Stimulated activated naive CD4-positive, alpha-beta T cell treated with Interleukin-2 at 50 U/mL for 16 hours (primary cell): ENCODE data around the gene SELENOW.
"Not testable (repeated sequence)": the region's sequence is repeated elsewhere in the genome, so short reads cannot be mapped to it uniquely, and the experiment has no call there.

Experiments
- DNase-seq: peaks from one replicate; lab custom pipeline; 2025; lab: John Stamatoyannopoulos, UW

SELENOW gene

DNA sequence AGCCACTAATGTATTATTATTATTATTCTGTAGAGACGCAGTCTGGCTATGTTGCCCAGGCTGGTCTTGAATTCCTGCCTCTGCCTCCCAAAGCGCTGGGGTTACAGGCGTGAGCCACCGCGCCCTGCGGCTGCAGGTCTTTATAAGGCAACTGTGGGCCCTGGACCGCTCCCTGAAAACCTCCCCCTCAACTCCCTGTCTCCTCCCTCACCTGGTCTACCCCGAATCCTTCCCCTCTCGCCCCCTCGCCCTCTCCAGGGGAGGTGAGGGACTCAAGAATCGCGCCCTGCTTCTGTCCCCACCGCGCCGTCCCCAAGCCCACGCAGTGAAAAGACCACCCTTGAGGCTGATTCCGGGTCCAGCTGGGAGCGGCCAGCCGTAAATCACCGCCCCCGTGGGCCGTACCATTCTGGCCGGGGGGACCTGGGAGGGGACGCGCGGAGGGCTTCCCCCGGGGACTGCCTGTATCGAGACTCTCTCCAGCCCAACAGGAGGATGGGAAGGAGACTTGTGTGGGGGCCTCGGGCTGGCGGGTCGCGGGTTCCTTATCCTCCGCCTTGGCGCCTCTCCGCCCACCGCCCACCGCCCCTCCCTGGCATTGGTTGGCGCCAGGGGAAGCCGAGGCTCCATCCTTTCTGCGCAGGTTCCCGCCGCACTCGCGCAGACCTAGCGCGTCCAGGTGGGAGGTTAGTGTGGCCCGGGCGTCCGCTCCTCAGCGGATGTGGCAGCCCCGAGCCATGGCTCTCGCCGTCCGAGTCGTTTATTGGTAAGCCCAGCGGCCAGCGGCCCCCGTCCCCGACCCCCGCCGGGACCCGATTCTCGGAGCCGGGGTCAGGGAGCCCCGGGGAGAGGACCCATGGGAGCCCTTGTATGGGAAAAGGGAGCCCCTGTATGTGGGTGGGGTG, at the start of gene SELENOW:
TSS of gene SELENOW (plus strand) at position 655 of the 905 bp plus-strand sequence. CDS start at position 738, 83 bp downstream.
- DNase-seq: peak; percentile 80

DNA sequence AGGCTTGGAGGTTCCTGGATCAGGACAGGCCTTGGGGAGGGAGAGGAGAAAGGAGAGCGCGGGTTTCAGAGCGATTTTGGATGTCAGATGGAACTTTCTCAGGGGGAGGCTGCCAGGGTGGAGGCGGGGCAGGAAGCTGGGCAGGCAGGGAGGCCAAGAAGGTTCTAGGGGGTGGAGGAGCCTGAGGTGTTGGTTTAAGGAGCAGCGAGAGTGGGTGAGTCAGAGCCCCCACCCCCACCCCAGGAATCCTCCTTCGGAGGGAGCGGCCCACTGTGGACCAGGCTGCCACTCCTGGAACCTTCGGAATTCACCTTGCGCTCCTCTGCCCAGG, 49.1 kb upstream of the SELENOW start:
- no peak for DNase-seq

DNA sequence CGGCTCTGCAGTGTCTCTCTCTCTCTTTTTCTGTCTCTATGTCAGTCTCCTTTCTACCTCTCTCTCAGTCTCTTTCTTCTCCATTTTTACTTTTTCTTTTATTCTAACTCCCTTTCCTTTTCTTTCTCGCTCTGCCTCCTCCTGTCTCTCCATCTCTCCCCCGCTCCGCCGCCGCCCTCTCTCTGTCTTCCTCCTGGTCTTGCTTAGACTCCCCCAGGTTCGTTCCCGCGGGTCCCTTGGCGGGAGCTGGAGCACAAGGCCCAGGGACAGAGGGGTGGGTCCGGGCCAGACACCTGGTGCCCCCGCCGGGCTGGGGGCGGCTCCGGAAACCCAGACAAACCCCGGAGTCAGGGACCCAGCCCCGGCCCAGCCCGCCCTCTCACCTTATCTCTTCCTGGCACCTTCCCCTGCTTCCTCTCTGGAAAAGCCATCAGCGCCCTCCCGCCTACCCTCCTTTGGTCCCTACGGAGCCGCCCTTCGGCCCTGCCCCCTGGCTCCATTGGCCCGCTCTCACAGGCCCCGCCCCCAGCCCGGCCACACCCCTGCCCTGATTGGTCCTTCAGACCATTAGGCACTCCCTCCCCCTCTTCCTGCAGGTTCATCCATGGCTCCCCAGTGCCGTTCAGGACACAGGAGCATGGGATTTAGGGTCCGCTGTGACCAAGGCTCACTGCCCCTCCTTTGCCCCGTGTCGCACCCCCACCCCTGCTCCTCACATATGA, 48.5 kb upstream of the SELENOW start:
- peak; percentile 34 for DNase-seq

DNA sequence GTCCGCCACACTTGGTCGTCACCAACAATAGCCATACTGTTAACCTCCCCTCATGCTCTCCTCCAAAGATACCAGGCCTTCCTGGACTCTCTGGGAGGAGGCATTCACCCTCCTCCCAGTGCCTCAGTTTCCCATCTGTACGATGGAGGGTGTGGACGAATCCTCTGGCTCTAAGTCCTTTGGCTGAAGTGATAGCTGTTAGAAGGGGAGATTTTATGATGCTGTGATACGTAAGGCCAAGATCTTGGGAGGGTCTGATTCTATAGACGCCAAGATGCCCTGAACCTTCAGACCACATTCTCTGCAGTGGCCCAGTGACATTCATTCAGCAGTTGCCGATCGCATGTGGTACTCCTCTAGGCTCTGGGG, 48.0 kb upstream of the SELENOW start:
- DNase-seq: no peak

DNA sequence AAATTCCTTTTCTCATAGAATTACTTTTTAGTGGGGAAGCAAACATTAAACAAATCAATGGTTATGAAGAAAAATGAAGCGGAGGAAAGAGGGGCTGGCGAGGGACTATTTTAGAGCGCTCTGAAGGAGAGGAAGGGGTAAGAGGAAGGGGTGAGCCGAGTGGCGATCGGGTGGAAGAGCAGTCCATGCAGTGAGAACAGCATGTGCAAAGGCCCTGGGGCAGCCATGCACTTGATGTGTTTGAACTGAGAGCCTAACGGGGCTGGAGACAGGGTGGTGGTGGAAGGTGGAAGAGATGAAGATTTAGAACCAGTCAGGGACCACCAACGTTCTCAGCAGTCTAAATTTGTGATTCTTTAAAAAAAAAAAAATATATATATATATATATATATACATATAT, 47.6 kb upstream of the SELENOW start:
- no peak for DNase-seq

DNA sequence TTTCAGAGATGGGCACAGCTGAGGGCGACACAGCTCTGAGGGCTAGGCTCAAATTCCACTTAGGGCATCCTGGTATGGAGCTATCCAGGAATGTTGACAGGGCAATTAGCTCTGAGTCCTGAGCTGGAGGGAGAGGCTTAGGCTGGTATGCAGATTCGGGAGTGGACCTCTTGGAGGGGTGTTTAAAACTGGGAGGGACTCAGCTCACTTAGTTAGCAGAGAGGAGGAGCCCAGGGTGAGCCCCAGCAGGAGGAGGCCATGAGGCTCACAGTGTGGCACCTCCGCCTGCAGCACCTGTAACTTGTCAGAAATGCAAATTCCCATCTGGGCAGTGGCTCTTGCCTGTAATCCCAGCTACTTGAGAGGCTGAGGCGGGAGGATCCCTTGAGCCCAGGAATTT, 43.4 kb upstream of the SELENOW start:
- DNase-seq: no peak

GRCh38 chr19:47740866-47741519, 37.5 kb upstream of the SELENOW start:
- no peak for DNase-seq

DNA sequence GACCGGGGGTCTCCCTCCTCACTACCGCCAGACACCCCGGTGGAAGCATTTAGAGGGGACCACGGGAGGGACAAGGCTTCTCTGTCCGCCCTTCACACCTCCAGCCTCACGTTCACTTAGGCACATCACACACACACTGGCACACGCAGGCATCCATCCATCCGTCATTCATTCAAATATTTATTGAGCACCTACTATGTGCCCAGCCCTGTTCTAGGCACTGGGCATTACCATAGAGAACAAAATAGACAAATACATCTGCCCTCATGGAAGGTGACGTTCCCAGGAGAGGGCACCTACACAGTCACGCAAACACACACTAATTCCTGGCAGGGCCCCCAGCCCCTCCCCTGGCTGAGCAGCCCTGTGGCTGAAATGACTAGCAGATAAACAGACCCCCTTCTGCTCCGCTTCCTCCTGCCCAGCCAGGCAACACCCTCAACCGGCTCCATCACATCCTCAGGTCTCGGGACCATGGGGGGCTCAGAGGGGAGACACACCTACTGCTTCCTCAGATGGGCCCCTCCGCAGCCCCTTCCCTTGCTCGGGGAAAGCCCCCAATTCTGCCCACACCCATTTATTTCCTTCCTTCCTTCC, 36.9 kb upstream of the SELENOW start:
- DNase-seq: no peak

- no peak for DNase-seq
These were observed 35.9 kb upstream of the SELENOW start for GRCh38 chr19:47742634-47743033.

DNA sequence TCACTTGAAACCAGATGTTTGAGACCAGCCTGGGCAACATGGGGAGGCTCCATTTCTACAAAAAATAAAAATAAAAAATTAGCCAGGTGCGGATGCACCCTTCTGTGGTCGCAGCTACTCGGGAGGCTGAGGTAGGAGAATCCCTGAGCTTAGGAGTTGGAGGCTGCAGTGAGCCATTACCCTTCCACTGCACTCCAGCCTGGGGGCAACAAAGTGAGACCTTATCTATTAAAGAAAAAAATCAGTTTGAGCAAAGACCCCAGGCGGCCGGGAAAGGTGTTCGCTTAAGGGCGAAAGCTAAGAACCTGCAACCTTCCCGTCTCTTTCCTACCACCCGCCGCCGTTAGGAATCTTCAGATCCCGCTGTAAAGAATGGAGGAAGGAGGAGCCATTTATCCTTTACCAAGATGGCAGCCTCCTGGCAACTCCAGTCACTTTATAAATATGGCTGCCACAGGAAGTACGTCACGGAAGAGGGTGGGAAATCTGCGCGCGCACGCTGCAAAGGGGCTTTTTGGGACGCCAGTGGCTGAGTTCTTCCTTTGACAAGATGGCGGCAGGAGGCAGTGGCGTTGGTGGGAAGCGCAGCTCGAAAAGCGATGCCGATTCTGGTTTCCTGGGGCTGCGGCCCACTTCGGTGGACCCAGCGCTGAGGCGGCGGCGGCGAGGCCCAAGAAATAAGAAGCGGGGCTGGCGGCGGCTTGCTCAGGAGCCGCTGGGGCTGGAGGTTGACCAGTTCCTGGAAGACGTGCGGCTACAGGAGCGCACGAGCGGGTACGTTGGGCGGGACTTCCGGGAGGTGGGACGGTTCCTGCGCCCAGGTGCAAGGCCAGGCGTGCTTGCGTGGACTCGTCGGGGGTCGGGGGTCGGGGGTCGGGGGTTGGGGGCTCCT, 33.2 kb upstream of the SELENOW start, which contains the start of gene NOP53:
TSS of gene NOP53 (plus strand) at position 537 of the 892 bp plus-strand sequence. CDS start at position 551, 14 bp downstream.
- peak; percentile 89 for DNase-seq

DNA sequence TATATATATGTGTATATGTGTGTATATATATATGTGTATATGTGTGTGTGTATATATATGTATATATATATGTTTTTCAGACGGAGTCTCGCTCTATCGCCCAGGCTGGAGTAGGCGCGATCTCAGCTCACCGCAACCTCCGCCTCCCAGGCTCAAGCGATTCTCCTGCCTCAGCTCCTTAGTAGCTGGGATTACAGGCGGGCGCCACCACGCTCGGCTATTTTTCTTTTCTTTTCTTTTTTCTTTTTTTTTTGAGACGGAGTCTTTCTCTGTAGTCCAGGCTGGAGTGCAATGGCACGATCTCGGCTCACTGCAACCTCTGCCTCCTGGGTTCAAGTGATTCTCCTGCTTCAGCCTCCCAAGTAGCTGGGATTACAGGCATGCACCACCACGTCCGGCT, 32.4 kb upstream of the SELENOW start:
- not testable (repeated sequence) for DNase-seq

- DNase-seq: no peak
These were observed 29.2 kb upstream of the SELENOW start for GRCh38 chr19:47749326-47749725.

- no peak for DNase-seq
These were observed 27.8 kb upstream of the SELENOW start for GRCh38 chr19:47750752-47751151.

GRCh38 chr19:47752440-47753211, 25.9 kb upstream of the SELENOW start:
- no peak for DNase-seq

DNA sequence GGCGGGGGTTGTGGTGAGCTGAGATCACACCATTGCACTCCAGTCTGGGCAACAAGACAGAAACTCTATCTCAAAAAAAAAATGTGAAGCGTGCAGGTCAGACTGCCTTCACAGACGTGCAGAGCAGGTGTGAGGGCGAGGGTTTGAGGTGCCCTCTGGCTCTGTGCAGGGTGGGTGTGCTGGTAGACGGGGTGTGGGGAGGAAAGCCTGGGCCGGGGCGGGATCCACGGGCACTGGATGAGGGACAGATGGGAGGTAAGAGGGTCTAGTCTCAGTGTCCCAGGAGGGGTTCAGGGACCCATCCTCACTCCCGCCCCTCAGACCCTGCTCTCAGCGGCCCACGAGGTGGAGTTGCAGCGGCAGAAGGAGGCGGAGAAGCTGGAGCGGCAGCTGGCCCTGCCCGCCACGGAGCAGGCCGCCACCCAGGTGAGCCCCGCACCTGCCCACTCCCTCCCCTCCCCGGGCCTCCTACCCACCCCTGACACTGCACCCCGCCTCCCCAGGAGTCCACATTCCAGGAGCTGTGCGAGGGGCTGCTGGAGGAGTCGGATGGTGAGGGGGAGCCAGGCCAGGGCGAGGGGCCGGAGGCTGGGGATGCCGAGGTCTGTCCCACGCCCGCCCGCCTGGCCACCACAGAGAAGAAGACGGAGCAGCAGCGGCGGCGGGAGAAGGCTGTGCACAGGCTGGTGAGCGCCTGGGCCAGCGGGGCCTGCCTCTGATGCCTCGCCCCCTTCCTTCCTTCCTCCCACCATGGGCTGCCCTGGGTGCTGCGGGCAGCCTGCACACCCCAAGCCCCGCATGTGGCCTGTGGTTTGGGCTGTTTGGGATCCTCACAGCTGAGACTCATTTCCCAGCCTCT, 24.1 kb upstream of the SELENOW start:
- no peak for DNase-seq

DNA sequence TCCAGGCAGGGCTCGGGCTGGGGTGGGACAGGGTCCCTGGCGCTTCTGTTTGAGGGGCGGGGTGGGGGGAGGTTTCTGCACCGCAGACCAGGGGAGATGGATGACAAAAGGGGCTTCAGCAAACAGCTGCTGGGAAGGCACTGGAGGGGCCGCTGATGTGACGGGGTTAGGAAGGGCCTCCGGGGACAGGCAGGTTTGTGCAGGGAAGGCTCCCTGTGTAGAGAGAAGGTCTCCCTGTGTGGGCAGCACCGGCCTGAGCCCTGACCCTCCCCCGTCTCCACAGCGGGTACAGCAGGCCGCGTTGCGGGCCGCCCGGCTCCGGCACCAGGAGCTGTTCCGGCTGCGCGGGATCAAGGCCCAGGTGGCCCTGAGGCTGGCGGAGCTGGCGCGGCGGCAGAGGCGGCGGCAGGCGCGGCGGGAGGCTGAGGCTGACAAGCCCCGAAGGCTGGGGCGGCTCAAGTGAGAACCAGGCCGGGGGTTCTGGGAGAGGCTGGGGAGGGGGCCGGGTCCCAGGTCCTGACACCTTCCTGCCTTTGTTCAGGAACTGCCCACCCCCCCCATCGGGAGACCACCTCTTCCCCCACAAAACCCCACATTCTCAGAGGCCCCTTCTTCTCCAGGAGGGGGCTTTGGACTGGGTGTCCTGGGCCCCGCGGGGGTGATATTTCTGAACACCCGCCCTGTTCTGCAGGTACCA, 23.3 kb upstream of the SELENOW start:
- DNase-seq: no peak

GRCh38 chr19:47755762-47756626, 22.5 kb upstream of the SELENOW start:
- DNase-seq: no peak

DNA sequence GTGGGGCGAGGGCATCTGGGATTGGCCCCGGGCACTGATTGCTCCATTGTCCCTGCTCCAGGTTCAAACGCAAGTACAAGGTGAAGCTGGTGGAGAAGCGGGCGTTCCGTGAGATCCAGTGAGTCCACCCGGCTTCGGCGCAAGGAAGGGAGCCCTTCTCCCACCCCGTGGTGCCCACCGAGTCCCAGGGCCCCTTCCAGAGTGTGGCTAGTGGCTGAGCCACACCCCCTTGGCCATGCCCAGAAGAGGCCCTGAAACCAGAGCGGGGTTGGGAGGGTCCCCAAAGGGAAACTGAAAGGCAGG, 21.9 kb upstream of the SELENOW start:
- no peak for DNase-seq
